Liver (tissue), 3 donors: Measurements from ENCODE around the gene KIR3DL1.
"Not testable (repeated sequence)": the region's sequence is repeated elsewhere in the genome, so short reads cannot be mapped to it uniquely, and the experiment has no call there.

Source experiments
- ATF3 ChIP-seq: IDR thresholded peaks from 2 replicates; pipeline ENCODE4 v1.6.1; 2016; ENCODE audit warnings: antibody characterized with exemption
- CTCF ChIP-seq: fragments of 150-350 bp; IDR thresholded peaks from 2 replicates; pipeline ENCODE4 v1.5.1; 2017; ENCODE audit warnings: improper control_type of control experiment, low read depth, low read length; ENCODE audit not compliant: missing input control
- EGR1 ChIP-seq, 2 donors: IDR thresholded peaks; 2 replicates each; pipeline ENCODE4 v1.6.1; 2016 to 2018; ENCODE audit warnings: antibody characterized with exemption in 2 of 2, low read depth in 2 of 2
- FOXA1 ChIP-seq: IDR thresholded peaks from 2 replicates; pipeline ENCODE4 v1.6.1; 2016; ENCODE audit warnings: antibody characterized with exemption
- GABPA ChIP-seq, 2 donors: IDR thresholded peaks in 1 of 2; conservative IDR thresholded peaks in 1 of 2; 2 replicates each; pipeline ENCODE4 v1.6.1; 2016; ENCODE audit warnings: antibody characterized with exemption in 2 of 2, mild to moderate bottlenecking in 1 of 2, moderate library complexity in 1 of 2
- HNF4A ChIP-seq, 2 donors: conservative IDR thresholded peaks; 2 replicates each; pipeline ENCODE4 v1.6.1; 2016; ENCODE audit warnings: antibody characterized with exemption in 2 of 2, mild to moderate bottlenecking in 2 of 2
- MAX ChIP-seq: IDR thresholded peaks from 2 replicates; pipeline ENCODE4 v1.6.1; 2016; ENCODE audit warnings: antibody characterized with exemption
- RAD21 ChIP-seq, 2 donors: IDR thresholded peaks; 2 replicates each; pipeline ENCODE4 v1.6.1; 2016; ENCODE audit warnings: antibody characterized with exemption in 2 of 2, mild to moderate bottlenecking in 2 of 2
- REST ChIP-seq: IDR thresholded peaks from 2 replicates; pipeline ENCODE4 v1.6.1; 2016; ENCODE audit warnings: antibody characterized with exemption, mild to moderate bottlenecking
- RXRA ChIP-seq, 2 donors: IDR thresholded peaks; 2 replicates each; pipeline ENCODE4 v1.6.1; 2017 to 2018; ENCODE audit warnings: antibody characterized with exemption in 2 of 2, mild to moderate bottlenecking in 1 of 2
- SP1 ChIP-seq: IDR thresholded peaks from 2 replicates; pipeline ENCODE4 v1.6.1; 2018; ENCODE audit warnings: antibody characterized with exemption, mild to moderate bottlenecking
- TAF1 ChIP-seq: conservative IDR thresholded peaks from 2 replicates; pipeline ENCODE4 v1.6.1; 2016; ENCODE audit warnings: antibody characterized with exemption, mild to moderate bottlenecking
- YY1 ChIP-seq: IDR thresholded peaks from 2 replicates; pipeline ENCODE4 v1.6.1; 2016; ENCODE audit warnings: antibody characterized with exemption, mild to moderate bottlenecking
- ZBTB33 ChIP-seq: IDR thresholded peaks from 2 replicates; pipeline ENCODE4 v1.6.1; 2016; ENCODE audit warnings: antibody characterized with exemption
- donor health status: healthy.
- donor health status: healthy.

GRCh38 chr19:54835126-54835525 lies 18.9 kb downstream of the KIR3DL1 start:
- TF ChIP-seq CTCF; TAF1; MAX; REST; HNF4A (conservative IDR thresholded peaks at IDR 0.05); RAD21 (IDR thresholded peaks at IDR 0.05); RXRA (IDR thresholded peaks at IDR 0.05); FOXA1; EGR1 (IDR thresholded peaks at IDR 0.05; ENCODE audit: low read depth in 2 of 2); GABPA (IDR thresholded peaks at IDR 0.05 in 1 of 2, conservative IDR thresholded peaks at IDR 0.05 in 1 of 2); SP1; YY1; ATF3; ZBTB33: not testable (repeated sequence)
